ENCODE results near the gene PKHD1. TPM values are rescaled to one million over a fixed set of nuclear protein-coding genes. Genes with fewer than 3 reads are reported as not detected.

PKHD1 gene
- total RNA-seq, 1 experiment from 2014 or later = 0.09 TPM

DNA sequence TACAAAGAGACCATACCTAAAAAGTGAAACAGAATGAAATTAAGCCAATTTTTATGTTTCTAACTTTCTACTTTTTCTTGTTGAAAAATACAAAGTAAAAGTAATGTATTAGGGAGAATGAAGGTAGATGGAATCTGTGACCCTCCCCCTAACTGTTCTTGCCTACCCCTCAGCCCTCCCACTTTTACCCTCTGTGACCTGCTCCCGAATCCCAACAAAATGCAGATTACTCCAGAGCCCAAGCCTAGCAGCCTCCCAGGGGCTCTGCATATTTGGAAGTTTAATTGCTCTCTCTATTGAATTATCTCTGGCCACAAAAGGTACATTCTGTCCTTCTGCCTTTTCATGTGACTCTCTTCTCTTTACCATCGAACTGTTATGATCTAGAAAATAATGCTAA, 201.5 kb downstream of the PKHD1 start:
- H3K9ac ChIP-seq (ENCODE audit: extremely low read depth, insufficient read length, low read length) = no peak overlapping the region

More for the DNA sequence above, 201.5 kb downstream of the PKHD1 start:
- H3K4ac ChIP-seq (ENCODE audit: low read depth, low read length) = no peak overlapping the region
- no peak overlapping the region for H2BK15ac ChIP-seq (ENCODE audit: low read depth, low read length)
- peaks cover 5 to 8% of the 10 kb centered on the region in 2 experiments for H3K4me1 Mint-ChIP-seq
- H3K4me1 ChIP-seq (ENCODE audit: insufficient read depth, low read length) = no peaks in the 10 kb centered on the region; the same call in 1 of the 2 replicates
- H4K8ac ChIP-seq (replicated peaks; ENCODE audit: insufficient read length, low read depth, low read length) = no peak overlapping the region
- H2AFZ ChIP-seq (ENCODE audit: low read length) = no peak overlapping the region
- H4K20me1 ChIP-seq (ENCODE audit: control insufficient read depth, insufficient read depth, insufficient read length) = no peaks in the 10 kb centered on the region
- H3K36me3 Mint-ChIP-seq (ENCODE audit: insufficient read depth in 1 of 3, low read depth in 3 of 3) = no peaks in the 10 kb centered on the region
- H2BK12ac ChIP-seq (ENCODE audit: insufficient read length, low read depth, low read length) = no peak overlapping the region
- H3K9me3 ChIP-seq (ENCODE audit: control insufficient read depth, low read depth, low read length) = no peaks in the 10 kb centered on the region
- H3K4me2 ChIP-seq (ENCODE audit: insufficient read depth, insufficient read length, low read length) = no peak overlapping the region
- TF ChIP-seq, protein P1, sequence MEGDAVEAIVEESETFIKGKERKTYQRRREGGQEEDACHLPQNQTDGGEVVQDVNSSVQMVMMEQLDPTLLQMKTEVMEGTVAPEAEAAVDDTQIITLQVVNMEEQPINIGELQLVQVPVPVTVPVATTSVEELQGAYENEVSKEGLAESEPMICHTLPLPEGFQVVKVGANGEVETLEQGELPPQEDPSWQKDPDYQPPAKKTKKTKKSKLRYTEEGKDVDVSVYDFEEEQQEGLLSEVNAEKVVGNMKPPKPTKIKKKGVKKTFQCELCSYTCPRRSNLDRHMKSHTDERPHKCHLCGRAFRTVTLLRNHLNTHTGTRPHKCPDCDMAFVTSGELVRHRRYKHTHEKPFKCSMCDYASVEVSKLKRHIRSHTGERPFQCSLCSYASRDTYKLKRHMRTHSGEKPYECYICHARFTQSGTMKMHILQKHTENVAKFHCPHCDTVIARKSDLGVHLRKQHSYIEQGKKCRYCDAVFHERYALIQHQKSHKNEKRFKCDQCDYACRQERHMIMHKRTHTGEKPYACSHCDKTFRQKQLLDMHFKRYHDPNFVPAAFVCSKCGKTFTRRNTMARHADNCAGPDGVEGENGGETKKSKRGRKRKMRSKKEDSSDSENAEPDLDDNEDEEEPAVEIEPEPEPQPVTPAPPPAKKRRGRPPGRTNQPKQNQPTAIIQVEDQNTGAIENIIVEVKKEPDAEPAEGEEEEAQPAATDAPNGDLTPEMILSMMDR (conservative IDR thresholded peaks at IDR 0.05) = no peak
- no peaks in the 10 kb centered on the region for H3K27me3 Mint-ChIP-seq (ENCODE audit: low read depth)
- no peak overlapping the region for H2BK120ac ChIP-seq (ENCODE audit: low read depth, low read length, poor library complexity, severe bottlenecking)
- no peak overlapping the region for H3K18ac ChIP-seq (ENCODE audit: insufficient read length, low read depth, low read length)
- H3K9me3 Mint-ChIP-seq = no peaks in the 10 kb centered on the region
- no peak overlapping the region for H4K5ac ChIP-seq (ENCODE audit: insufficient read length, low read depth, low read length)
- no peak overlapping the region for H3K56ac ChIP-seq (ENCODE audit: insufficient read length, low read depth, low read length)
- H3K27ac Mint-ChIP-seq = no peak overlapping the region
- no peak overlapping the region for H3K4me3 Mint-ChIP-seq
- no peak overlapping the region for H4K91ac ChIP-seq (ENCODE audit: insufficient read length, low read depth, low read length)
- no peak overlapping the region for H2BK20ac ChIP-seq (ENCODE audit: low read depth, low read length, poor library complexity, severe bottlenecking)
- H3T11ph ChIP-seq (ENCODE audit: low read length) = no peak overlapping the region
- H3K14ac ChIP-seq (ENCODE audit: insufficient read depth, low read length) = no peak overlapping the region
- DNase-seq = no peak
- WGBS (ENCODE audit: extremely low coverage, insufficient read length, low lambda C conversion rate) = no CpG with 5 or more reads among the region's 2 CpGs
- no peaks in the 10 kb centered on the region for H3K79me1 ChIP-seq (ENCODE audit: insufficient read depth, low read depth, low read length, poor library complexity, severe bottlenecking)
- no peak overlapping the region for H3K23ac ChIP-seq (ENCODE audit: insufficient read length, low read depth, low read length)
- H3K23me2 ChIP-seq (ENCODE audit: insufficient read length, low read depth, low read length, poor library complexity, severe bottlenecking) = no peaks in the 10 kb centered on the region
- H2AK5ac ChIP-seq (ENCODE audit: insufficient read length, low read length) = no peak overlapping the region
- no peaks in the 10 kb centered on the region for H3K27me3 ChIP-seq (ENCODE audit: insufficient read depth, low read length)
- H3K79me2 ChIP-seq (ENCODE audit: insufficient read depth, low read length) = no peaks in the 10 kb centered on the region
- H3K27ac ChIP-seq (ENCODE audit: insufficient read length, low read depth, low read length) = no peak overlapping the region
- H2BK5ac ChIP-seq (ENCODE audit: insufficient read length, low read length) = no peak overlapping the region
